Type B pancreatic cell (in vitro differentiated cells): Measurements from ENCODE around the gene CTAG1A. TPM values are rescaled to one million over a fixed set of nuclear protein-coding genes. Genes with fewer than 3 reads are reported as not detected.
"Not testable (repeated sequence)": the region's sequence is repeated elsewhere in the genome, so short reads cannot be mapped to it uniquely, and the experiment has no call there.

Experiments used
- DNase-seq: peaks from one replicate; pipeline ENCODE4 v3.0.0; 2021; ENCODE audit warnings: mixed read lengths; ENCODE audit not compliant: unreplicated experiment; ENCODE audit errors: extremely low spot score
- H3K27ac Mint-ChIP-seq: 2 replicates; pipeline ENCODE4 v1.8.0; 2021; ENCODE audit warnings: mild to moderate bottlenecking, mixed read lengths
- H3K27me3 Mint-ChIP-seq: 2 replicates; pipeline ENCODE4 v1.8.0; 2021; ENCODE audit warnings: mixed read lengths
- H3K36me3 Mint-ChIP-seq: 2 replicates; pipeline ENCODE4 v1.8.0; 2021; ENCODE audit warnings: mixed read lengths
- H3K4me1 Mint-ChIP-seq: one replicate; pipeline ENCODE4 v1.8.0; 2021; ENCODE audit warnings: mixed read lengths; ENCODE audit not compliant: unreplicated experiment
- H3K4me3 Mint-ChIP-seq: 2 replicates; pipeline ENCODE4 v1.8.0; 2021; ENCODE audit warnings: mild to moderate bottlenecking, mixed read lengths
- H3K9me3 Mint-ChIP-seq: 2 replicates; pipeline ENCODE4 v1.8.0; 2021; ENCODE audit warnings: mixed read lengths
- total RNA-seq: library from RNA; stranded (reverse); gene quantifications from 2 replicates; pipeline ENCODE4 v1.2.1, GENCODE V29; 2021; ENCODE audit warnings: low replicate concordance
- TF ChIP-seq, protein P1 (sequence below): fragments of 200-600 bp; sonication (generic); conservative IDR thresholded peaks from 2 replicates; pipeline ENCODE4 v1.5.0; 2021; ENCODE audit warnings: antibody characterized with exemption, mild to moderate bottlenecking

The CTAG1A gene
- total RNA-seq, 1 donor from 2014 or later, result not detected

DNA sequence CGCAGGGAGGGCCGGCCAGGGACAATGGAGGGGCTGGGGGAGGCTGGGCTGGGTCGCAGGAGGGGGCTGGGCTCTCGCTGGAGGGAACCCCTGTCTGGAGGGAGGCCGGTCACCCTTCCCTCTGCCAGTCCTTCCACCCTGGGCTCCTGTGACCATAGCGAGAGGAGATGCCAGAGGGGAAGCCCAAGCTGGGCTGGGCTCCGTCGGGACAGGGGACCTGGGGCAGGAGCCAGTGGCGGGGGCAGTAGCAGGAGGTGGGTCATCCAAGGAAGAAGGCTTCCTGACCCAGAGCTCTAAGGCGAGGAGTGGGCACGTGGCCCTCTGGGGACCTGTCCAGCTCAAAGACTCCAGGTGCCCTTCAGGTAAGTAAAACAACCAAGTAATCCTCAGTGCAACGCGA, 17.3 kb downstream of the CTAG1A start:
- Mint-ChIP-seq H3K9me3 (peaks cover 13% of the 10 kb centered on the region), H3K27me3 (peaks cover 27% of the 10 kb centered on the region), H3K4me3 (no peak overlapping the region), H3K4me1 (no peaks in the 10 kb centered on the region), H3K36me3 (no peaks in the 10 kb centered on the region), H3K27ac (no peak overlapping the region)
- TF ChIP-seq, protein P1, sequence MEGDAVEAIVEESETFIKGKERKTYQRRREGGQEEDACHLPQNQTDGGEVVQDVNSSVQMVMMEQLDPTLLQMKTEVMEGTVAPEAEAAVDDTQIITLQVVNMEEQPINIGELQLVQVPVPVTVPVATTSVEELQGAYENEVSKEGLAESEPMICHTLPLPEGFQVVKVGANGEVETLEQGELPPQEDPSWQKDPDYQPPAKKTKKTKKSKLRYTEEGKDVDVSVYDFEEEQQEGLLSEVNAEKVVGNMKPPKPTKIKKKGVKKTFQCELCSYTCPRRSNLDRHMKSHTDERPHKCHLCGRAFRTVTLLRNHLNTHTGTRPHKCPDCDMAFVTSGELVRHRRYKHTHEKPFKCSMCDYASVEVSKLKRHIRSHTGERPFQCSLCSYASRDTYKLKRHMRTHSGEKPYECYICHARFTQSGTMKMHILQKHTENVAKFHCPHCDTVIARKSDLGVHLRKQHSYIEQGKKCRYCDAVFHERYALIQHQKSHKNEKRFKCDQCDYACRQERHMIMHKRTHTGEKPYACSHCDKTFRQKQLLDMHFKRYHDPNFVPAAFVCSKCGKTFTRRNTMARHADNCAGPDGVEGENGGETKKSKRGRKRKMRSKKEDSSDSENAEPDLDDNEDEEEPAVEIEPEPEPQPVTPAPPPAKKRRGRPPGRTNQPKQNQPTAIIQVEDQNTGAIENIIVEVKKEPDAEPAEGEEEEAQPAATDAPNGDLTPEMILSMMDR, result no peak
- peak; percentile 58 for DNase-seq

DNA sequence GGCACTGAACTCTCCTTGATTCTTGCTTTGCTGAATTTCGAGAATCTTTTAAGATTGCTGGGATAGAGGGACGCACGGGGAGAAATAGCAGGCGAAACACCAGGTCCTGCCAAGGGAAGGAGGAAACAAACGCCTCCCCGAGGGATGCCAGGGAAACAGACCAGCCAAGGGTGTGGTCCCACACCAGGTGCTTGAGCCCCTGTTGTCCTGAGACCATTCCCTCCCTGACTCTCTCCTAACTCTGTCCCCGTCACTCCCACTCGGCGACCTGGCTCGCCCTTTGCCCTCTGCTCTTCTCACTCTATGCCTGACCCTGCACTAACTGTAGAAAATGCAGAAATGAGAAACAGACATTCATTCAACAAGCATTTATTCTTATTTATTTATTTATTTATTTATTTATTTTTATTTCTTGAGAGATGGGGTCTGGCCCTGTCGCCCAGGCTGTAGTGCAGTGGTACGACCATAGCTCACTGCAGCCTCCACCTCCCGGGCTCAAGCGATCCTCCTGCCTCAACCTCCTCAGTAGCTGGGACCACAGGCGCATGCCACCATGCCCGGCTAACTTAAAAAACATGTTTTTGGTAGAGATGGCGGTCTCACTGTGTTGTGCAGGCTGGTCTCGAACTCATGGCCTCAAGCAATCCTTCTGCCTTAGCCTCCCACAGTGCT, 18.0 kb downstream of the CTAG1A start:
- DNase-seq, result no peak
- H3K4me1 Mint-ChIP-seq, result no peaks in the 10 kb centered on the region
- H3K27ac Mint-ChIP-seq, result no peak overlapping the region
- TF ChIP-seq, protein P1, result no peak
- peaks cover 10% of the 10 kb centered on the region for H3K9me3 Mint-ChIP-seq
- no peak overlapping the region for H3K4me3 Mint-ChIP-seq
- no peaks in the 10 kb centered on the region for H3K36me3 Mint-ChIP-seq
- H3K27me3 Mint-ChIP-seq, result peaks cover 27% of the 10 kb centered on the region

DNA sequence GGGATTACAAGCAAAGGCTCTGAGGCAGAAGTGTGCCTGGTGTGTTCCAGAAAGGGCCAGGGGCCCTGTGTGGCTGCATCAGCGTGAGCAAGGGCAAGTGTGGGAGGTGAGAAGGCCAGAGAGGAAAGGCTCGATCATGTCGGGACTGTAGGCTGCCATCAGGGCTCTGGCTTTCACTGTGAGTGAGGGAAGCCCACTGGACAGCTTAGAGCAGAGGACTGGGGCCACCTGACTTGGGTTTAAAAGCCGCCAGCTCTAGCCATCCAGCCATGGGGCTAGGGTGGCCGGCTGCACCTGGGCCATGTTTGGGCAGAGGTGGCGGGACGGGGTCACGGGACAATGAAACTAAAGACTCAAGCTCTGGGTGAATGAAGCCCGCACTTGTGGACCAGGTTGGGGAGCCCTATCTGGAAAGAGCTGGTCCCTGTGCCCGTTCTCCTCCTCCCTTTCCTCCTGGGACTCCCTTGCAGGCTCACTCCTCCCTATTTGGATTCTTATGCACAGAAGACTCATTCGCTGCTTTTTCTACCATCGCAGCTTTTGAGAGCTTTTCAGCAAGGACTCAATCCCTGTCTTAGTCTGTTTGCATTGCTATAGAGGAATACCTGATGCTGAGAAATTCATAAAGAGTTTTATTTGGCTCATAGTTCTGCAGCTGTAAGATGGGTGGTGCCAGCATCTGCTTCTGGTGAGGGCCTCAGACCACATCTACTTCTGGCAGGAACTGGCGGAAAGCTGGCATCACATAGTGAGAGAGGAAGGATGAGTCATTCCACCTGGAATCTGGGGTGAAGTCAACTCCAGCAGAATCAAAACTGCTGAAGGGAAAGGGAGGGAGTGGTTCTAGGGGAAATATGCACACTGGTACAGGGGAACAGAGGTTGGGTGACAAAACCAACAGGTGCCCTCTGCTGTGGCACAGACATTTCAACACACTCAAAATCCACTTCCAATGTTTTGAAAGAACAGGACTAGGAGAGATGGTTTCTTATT, 18.8 kb downstream of the CTAG1A start:
- Mint-ChIP-seq H3K27ac (no peak overlapping the region), H3K4me3 (no peak overlapping the region), H3K9me3 (peaks cover 8% of the 10 kb centered on the region), H3K36me3 (no peaks in the 10 kb centered on the region), H3K27me3 (peaks cover 27% of the 10 kb centered on the region), H3K4me1 (no peaks in the 10 kb centered on the region)
- peak; percentile 50 for DNase-seq
- TF ChIP-seq, protein P1, result no peak

DNA sequence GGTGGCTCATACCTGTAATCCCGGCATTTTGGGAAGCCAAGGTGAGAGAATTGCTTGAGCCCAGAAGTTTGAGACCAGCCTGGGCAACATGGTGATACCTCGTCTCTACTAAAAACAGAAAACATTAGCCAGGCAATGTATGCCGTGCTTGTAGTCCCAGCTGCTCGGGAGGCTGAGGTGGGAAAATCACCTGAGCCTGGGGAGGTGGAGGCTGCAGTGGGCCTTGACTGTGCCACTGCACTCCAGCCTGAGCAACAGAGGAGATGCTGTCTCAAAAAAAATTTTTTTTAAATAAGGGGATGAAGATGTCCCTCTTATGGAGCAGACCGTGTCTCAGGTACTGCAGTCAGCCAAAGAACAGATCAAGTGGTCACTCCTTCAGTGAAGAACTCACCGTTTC, 20.6 kb downstream of the CTAG1A start:
- peaks cover 31% of the 10 kb centered on the region for H3K27me3 Mint-ChIP-seq
- DNase-seq, result no peak
- H3K4me1 Mint-ChIP-seq, result no peaks in the 10 kb centered on the region
- TF ChIP-seq, protein P1, result no peak
- no peak overlapping the region for H3K4me3 Mint-ChIP-seq
- H3K36me3 Mint-ChIP-seq, result no peaks in the 10 kb centered on the region
- no peak overlapping the region for H3K27ac Mint-ChIP-seq
- H3K9me3 Mint-ChIP-seq, result peaks cover 8% of the 10 kb centered on the region

DNA sequence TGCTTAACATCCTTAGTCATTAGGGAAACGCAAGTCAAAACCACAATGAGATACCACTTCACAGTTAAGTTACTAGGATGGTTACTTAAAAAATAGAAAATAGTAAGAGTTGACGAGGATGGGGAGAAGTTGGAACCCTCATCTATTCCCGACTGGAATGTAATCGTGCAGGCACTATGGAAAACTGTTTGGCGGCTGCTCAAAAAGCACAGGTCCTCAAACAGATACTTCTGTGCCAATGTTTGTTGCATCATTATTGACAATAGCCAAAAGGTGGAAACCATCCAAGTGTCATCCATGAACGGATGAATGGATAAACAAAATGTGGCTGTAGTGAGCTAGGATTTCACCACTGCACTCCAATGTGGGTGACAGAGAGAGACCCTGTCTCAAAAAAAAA, 22.4 kb downstream of the CTAG1A start:
- Mint-ChIP-seq H3K4me3 (no peak overlapping the region), H3K9me3 (peaks cover 4% of the 10 kb centered on the region)

DNA sequence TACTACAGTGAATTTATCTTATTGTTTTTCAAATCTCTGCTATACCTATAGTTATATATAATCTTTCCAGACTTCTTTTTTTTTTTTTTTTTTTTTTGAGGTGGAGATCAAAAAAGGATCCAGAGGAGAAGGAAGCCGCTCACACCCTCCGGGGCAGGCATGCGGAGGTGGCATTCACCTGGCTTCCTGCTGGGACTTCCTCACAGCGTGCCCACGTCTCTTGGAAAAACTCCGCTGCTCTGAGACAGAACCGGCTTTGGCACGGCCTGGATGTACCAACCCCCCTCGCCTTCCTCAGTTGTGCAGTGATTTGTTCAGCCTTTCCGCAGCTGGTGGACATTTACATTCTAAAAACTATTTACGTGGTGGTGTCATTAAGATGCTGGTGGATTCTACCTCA, 23.0 kb downstream of the CTAG1A start:
- H3K36me3 Mint-ChIP-seq, H3K4me1 Mint-ChIP-seq, H3K4me3 Mint-ChIP-seq, H3K27ac Mint-ChIP-seq, DNase-seq, H3K9me3 Mint-ChIP-seq: not testable (repeated sequence)
- peaks cover 26% of the 10 kb centered on the region for H3K27me3 Mint-ChIP-seq

More for the DNA sequence above, 22.4 kb downstream of the CTAG1A start:
- no peak for DNase-seq
- Mint-ChIP-seq H3K27ac (no peak overlapping the region), H3K4me1 (no peaks in the 10 kb centered on the region), H3K27me3 (peaks cover 26% of the 10 kb centered on the region), H3K36me3 (no peaks in the 10 kb centered on the region)
- TF ChIP-seq, protein P1, result no peak

DNA sequence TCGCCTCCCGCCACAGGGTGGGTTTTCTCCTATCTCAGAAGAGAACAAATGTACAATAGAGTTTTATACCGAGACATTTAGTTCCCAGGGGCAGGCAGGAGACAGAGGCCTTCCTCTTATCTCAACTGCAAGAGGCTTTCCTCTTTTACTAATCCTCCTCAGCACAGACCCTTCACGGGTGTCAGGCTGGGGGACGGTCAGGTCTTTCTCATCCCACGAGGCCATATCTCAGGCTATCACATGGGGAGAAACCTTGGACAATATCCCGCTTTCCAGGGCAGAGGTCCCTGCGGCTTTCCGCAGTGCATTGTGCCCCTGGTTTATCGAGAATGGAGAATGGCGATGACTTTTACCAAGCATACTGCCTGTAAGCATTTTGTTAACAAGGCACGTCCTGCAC, 23.9 kb downstream of the CTAG1A start:
- not testable (repeated sequence) for H3K36me3 Mint-ChIP-seq, DNase-seq, H3K27ac Mint-ChIP-seq, H3K4me1 Mint-ChIP-seq, H3K4me3 Mint-ChIP-seq, H3K9me3 Mint-ChIP-seq
- H3K27me3 Mint-ChIP-seq, result peaks cover 25% of the 10 kb centered on the region

DNA sequence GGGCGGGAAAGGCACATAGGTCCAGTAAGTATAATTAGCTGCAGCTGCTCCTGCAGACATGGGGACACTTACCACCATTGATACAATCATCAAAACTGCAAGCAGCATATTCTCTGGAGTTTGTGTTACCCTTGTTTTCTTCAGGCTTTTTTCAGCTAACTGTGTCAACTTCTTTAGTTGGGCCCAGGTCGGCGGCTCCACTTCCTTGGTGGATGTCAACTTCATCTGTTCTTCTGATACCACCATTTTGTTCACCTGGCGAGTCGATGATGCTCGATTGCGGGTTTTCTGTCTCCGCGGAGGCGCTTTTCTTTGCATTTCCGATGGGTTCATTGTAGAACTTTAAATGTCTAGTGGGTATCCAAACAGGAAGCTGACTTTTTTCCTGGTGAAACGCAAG, 26.2 kb downstream of the CTAG1A start:
- not testable (repeated sequence) for H3K4me1 Mint-ChIP-seq, H3K36me3 Mint-ChIP-seq, H3K27ac Mint-ChIP-seq, DNase-seq, H3K4me3 Mint-ChIP-seq, H3K9me3 Mint-ChIP-seq
- H3K27me3 Mint-ChIP-seq, result peaks cover 13% of the 10 kb centered on the region
